Left ventricle myocardium inferior (tissue), 1 donor: ENCODE data around the gene CYTH4. TPM values are rescaled to one million over a fixed set of nuclear protein-coding genes. Genes with fewer than 3 reads are reported as not detected.

ENCODE experiments used
- DNase-seq: peaks from one replicate; pipeline ENCODE4 v3.0.0-alpha.2; 2020
- H3K27ac ChIP-seq: fragments of 200-600 bp; replicated peaks from 2 replicates; pipeline ENCODE4 v1.8.0; 2021
- H3K27me3 ChIP-seq: fragments of 200-600 bp; 2 replicates; pipeline ENCODE4 v1.8.0; 2021; ENCODE audit warnings: low read depth
- H3K36me3 ChIP-seq: fragments of 200-600 bp; 2 replicates; pipeline ENCODE4 v1.8.0; 2021
- H3K4me1 ChIP-seq: fragments of 200-600 bp; 2 replicates; pipeline ENCODE4 v1.8.0; 2021
- H3K4me3 ChIP-seq: fragments of 200-600 bp; 2 replicates; pipeline ENCODE4 v1.8.0; 2021; ENCODE audit warnings: mild to moderate bottlenecking, moderate library complexity
- H3K9me3 ChIP-seq: fragments of 200-600 bp; replicated peaks from 2 replicates; pipeline ENCODE4 v1.8.0; 2021
- intact Hi-C: fragments of 100-400 bp; cut with micrococcal nuclease; formaldehyde crosslinking; loops from one replicate; pipeline ENCODE4 v1.11.0; 2022
- total RNA-seq: library from RNA; stranded (reverse); fragmentation: NEBNext Ultra II Directional; extraction: Animal tissue kit (Norgen Biotek cat#: 25700); gene quantifications from one replicate; pipeline ENCODE4 v1.2.1, GENCODE V29; 2021
- TF ChIP-seq, protein P1 (sequence below): fragments of 200-600 bp; IDR thresholded peaks from 2 replicates; pipeline ENCODE4 v1.8.0; 2021; ENCODE audit warnings: antibody characterized with exemption, mild to moderate bottlenecking, borderline replicate concordance
- donor health status: DM: no; HTN: yes; CAD: no; lungs with severe emphysema.

The CYTH4 gene
- total RNA-seq, 1 donor from 2014 or later: 4.8 TPM

DNA sequence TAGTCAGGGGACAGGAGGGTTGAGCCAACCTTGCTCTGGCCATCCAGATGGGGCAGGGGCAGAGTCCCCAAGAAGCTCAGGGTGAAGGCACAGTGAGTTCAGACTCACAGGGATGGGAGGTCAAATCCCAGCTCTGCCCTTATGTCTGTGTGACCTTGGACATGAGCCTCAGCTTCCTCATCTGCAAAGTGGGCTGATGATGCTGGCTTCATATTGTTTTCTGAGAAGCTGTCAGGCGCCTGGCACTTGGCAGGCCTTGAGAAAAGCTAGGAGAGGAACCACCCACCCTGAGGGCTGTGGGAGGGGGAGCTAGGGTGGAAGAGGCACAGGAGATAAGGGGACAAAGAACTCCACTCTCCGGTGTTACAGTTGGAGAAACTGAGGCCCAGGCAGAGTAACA is 23.6 kb downstream of the CYTH4 start:
- Histone ChIP-seq H3K4me1 (peaks cover 27% of the 10 kb centered on the region), H3K4me3 (no peak overlapping the region), H3K36me3 (no peaks in the 10 kb centered on the region), H3K9me3 (no peaks in the 10 kb centered on the region), H3K27me3 (peaks cover 16% of the 10 kb centered on the region), H3K27ac (peak overlapping the region; percentile 83)
- intact Hi-C loops: no loop called here
- TF ChIP-seq, protein P1, sequence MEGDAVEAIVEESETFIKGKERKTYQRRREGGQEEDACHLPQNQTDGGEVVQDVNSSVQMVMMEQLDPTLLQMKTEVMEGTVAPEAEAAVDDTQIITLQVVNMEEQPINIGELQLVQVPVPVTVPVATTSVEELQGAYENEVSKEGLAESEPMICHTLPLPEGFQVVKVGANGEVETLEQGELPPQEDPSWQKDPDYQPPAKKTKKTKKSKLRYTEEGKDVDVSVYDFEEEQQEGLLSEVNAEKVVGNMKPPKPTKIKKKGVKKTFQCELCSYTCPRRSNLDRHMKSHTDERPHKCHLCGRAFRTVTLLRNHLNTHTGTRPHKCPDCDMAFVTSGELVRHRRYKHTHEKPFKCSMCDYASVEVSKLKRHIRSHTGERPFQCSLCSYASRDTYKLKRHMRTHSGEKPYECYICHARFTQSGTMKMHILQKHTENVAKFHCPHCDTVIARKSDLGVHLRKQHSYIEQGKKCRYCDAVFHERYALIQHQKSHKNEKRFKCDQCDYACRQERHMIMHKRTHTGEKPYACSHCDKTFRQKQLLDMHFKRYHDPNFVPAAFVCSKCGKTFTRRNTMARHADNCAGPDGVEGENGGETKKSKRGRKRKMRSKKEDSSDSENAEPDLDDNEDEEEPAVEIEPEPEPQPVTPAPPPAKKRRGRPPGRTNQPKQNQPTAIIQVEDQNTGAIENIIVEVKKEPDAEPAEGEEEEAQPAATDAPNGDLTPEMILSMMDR: no peak
- no peak for DNase-seq

DNA sequence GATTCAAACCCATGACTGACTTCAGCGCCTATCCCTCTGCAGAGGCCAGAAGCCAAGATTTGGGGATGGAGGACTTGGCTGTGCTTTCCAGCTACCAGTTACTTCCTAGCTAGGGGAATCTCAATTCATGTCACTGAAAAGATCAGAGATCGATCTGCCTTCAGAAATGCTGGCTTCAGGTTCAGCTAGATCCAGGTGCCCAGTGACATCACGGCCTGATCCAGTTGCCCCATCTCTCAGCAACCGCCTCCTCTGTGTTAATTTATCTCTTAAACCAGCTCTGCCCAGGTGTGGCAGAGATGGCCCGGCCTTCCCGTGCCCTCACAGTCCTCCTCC is 24.2 kb downstream of the CYTH4 start:
- Histone ChIP-seq H3K27me3 (peaks cover 16% of the 10 kb centered on the region), H3K36me3 (no peaks in the 10 kb centered on the region), H3K9me3 (no peaks in the 10 kb centered on the region), H3K4me3 (no peak overlapping the region), H3K27ac (peak overlapping the region; percentile 83), H3K4me1 (peaks cover 27% of the 10 kb centered on the region)
- intact Hi-C loops: no loop called here
- no peak for DNase-seq
- TF ChIP-seq, protein P1: no peak

DNA sequence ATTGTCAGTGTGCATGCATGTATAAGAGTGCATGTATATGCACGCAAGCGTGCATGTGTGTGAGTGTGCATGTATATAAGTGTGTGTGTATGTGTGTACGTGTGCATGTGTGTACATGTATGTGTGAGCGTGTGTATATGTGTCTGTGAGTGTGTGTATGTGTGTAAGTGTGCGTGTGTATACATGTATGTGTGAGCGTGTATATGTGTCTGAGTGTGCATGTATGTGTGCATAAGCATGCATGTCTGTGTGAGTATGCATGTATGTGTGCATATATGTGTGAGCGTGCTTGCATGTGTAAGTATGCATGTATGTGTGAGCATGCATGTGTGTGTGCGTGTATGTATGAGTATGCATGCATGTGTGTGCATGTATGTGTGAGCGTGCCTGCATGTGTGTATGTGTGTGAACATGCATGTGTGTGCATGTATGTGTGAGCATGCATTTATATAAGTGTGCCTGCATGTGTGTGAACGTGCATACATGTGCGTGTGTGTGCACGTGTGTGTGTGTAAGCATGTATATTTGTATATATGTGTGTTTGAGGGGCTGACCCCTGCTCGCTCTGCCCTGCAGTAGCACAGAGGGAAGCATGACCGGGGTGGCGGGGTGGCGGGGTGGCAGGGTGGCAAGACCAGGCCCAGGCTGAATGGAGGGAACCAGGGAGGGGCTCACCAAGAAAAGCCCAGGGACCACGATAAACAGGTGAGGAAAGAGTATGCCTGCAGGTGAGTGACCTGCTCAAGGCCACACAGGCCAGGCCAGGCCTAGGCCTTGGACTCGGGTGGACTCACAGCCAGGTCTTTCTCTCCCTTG is 26.3 kb downstream of the CYTH4 start:
- no peak for DNase-seq
- H3K27me3 ChIP-seq: peaks cover 21% of the 10 kb centered on the region
- intact Hi-C loops: no loop called here
- no peaks in the 10 kb centered on the region for H3K9me3 ChIP-seq
- no peak overlapping the region for H3K4me3 ChIP-seq
- no peaks in the 10 kb centered on the region for H3K36me3 ChIP-seq
- TF ChIP-seq, protein P1: no peak
- H3K4me1 ChIP-seq: peaks cover 27% of the 10 kb centered on the region
- peak overlapping the region; percentile 83 for H3K27ac ChIP-seq

DNA sequence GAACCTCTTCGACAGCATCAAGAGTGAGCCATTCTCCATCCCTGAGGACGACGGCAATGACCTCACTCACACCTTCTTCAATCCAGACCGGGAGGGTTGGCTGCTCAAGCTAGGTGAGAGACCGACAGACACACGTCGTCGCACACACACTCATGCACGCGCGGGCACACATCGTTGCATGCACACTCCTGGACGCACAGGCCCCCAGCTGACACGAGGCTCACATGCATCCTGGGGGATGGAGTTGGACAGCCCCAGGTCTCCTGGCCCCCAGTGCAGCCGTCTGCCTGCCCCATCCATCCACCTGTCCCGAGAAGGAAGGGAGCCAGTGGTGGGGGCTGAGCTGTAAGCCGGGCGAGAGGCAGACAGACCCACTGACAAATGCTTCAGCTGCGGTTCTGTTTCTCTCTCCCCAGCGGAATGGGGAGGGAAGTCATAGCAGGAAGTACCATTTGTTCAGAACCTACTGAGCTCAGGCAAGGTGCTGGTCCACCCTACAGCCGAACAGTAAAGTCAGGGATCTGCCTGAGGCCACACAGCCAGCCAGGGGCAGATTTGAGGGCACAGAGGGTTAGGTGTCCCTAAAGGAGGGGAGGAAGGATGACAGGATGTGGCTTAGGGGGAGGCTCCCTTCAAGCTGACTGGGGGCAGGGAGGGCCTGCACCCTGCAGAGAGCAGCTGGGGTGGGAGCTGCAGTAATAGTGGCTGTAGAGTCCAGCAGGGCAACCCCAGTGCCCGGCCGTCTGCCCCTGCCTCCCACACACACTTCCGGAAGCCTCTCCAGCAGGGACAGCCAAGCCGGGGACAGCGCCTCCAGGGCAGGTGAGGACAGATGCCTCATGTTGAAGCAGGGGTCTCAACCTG is 27.1 kb downstream of the CYTH4 start:
- Histone ChIP-seq H3K36me3 (no peaks in the 10 kb centered on the region), H3K4me3 (no peak overlapping the region), H3K4me1 (peaks cover 34% of the 10 kb centered on the region), H3K27me3 (peaks cover 27% of the 10 kb centered on the region), H3K9me3 (no peaks in the 10 kb centered on the region), H3K27ac (peak overlapping the region; percentile 6)
- intact Hi-C loops: no loop called here
- no peak for DNase-seq
- TF ChIP-seq, protein P1: no peak

DNA sequence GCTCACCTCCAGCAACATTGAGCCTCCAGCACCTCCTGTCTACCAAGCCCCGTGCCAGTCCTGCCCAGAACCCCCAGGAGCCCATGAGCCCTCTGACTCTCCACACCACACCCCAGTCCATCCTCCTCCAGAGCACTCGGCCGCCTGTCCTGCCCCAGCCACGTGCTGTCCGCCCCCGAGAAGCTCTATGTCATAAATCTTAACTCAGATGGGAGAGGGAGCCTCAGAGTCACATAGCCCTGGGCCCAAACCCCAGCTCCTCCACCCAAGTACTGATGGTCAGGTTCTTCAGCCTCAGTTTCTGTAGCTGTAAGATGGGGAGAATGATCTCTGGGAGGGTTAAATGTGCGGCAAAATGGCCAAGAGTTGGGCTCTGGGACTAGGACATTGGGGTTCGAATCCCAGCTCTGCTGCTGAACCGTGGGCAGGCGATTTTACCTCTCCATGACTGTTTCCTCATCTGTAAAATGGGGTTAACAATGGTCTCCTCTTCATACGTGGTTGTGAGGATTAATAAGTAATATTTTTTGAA is 27.8 kb downstream of the CYTH4 start:
- DNase-seq: no peak
- TF ChIP-seq, protein P1: no peak
- peaks cover 36% of the 10 kb centered on the region for H3K4me1 ChIP-seq
- no peaks in the 10 kb centered on the region for H3K36me3 ChIP-seq
- no peak overlapping the region for H3K27ac ChIP-seq
- peaks cover 33% of the 10 kb centered on the region for H3K27me3 ChIP-seq
- no peaks in the 10 kb centered on the region for H3K9me3 ChIP-seq
- H3K4me3 ChIP-seq: no peak overlapping the region
- intact Hi-C loops: no loop called here
